Trophoblast cell (in vitro differentiated cells and primary cell): ENCODE measurements around the gene MROH8.

ENCODE experiments used
- DNase-seq, 2 donors: peaks; one replicate each; pipeline ENCODE4 v3.0.0-alpha.2; 2016
- H2AFZ ChIP-seq: 2 replicates; pipeline ENCODE4 v1.6.1; 2013; ENCODE audit warnings: low read length, moderate library complexity, mild to moderate bottlenecking; ENCODE audit not compliant: insufficient read depth, poor library complexity
- H2AK5ac ChIP-seq: 2 replicates; pipeline ENCODE4 v1.6.1; 2013; ENCODE audit warnings: mild to moderate bottlenecking, low read length
- H2BK120ac ChIP-seq: 2 replicates; pipeline ENCODE4 v1.6.1; 2013; ENCODE audit warnings: low read length, mild to moderate bottlenecking, moderate library complexity; ENCODE audit not compliant: insufficient read depth, poor library complexity
- H2BK12ac ChIP-seq: 2 replicates; pipeline ENCODE4 v1.6.1; 2013; ENCODE audit warnings: mild to moderate bottlenecking, low read length, moderate library complexity
- H2BK5ac ChIP-seq: 2 replicates; pipeline ENCODE4 v1.6.1; 2013; ENCODE audit warnings: low read length, low read depth, moderate library complexity, mild to moderate bottlenecking; ENCODE audit not compliant: poor library complexity
- H3K14ac ChIP-seq: 2 replicates; pipeline ENCODE4 v1.6.1; 2013; ENCODE audit warnings: mild to moderate bottlenecking, low read length
- H3K18ac ChIP-seq: 2 replicates; pipeline ENCODE4 v1.6.1; 2013; ENCODE audit warnings: mild to moderate bottlenecking, low read length
- H3K23ac ChIP-seq: 2 replicates; pipeline ENCODE4 v1.6.1; 2013; ENCODE audit warnings: low read length
- H3K27ac ChIP-seq: 2 replicates; pipeline ENCODE4 v1.5.1; 2013; ENCODE audit warnings: low read depth, mild to moderate bottlenecking, inconsistent platforms, low read length, moderate library complexity
- H3K27me3 ChIP-seq: 2 replicates; pipeline ENCODE4 v1.6.1; 2013; ENCODE audit warnings: inconsistent platforms, mild to moderate bottlenecking, low read length, moderate library complexity; ENCODE audit not compliant: insufficient read depth
- H3K36me3 ChIP-seq, 2 experiments: 1 replicate in 1 of 2; 2 replicates in 1 of 2; pipeline ENCODE4 v1.6.1; 2013; ENCODE audit warnings: low read length in 2 of 2, mild to moderate bottlenecking in 2 of 2, moderate library complexity in 1 of 2; ENCODE audit not compliant: insufficient read depth in 2 of 2, control insufficient read depth in 1 of 2
- H3K4ac ChIP-seq: 2 replicates; pipeline ENCODE4 v1.6.1; 2013; ENCODE audit warnings: low read depth, mild to moderate bottlenecking, low read length, moderate library complexity
- H3K4me1 ChIP-seq, 2 experiments: 1 replicate in 1 of 2; 2 replicates in 1 of 2; pipeline ENCODE4 v1.6.1; 2013; ENCODE audit warnings: low read length in 2 of 2, mild to moderate bottlenecking in 2 of 2, moderate library complexity in 1 of 2; ENCODE audit not compliant: insufficient read depth in 2 of 2, control insufficient read depth in 1 of 2
- H3K4me2 ChIP-seq: 2 replicates; pipeline ENCODE4 v1.6.1; 2013; ENCODE audit warnings: inconsistent platforms, mild to moderate bottlenecking, low read length, moderate library complexity
- H3K4me3 ChIP-seq: 2 replicates; pipeline ENCODE4 v1.5.1; 2013; ENCODE audit warnings: mild to moderate bottlenecking, low read depth, low read length, inconsistent platforms
- H3K79me1 ChIP-seq: one replicate; pipeline ENCODE4 v1.6.1; 2013; ENCODE audit warnings: low read length
- H3K79me2 ChIP-seq: 2 replicates; pipeline ENCODE4 v1.6.1; 2013; ENCODE audit warnings: low read length, mild to moderate bottlenecking; ENCODE audit not compliant: control insufficient read depth, insufficient read depth, poor library complexity
- H3K9ac ChIP-seq: 2 replicates; pipeline ENCODE4 v1.6.1; 2013; ENCODE audit warnings: mild to moderate bottlenecking, low read length
- H3K9me3 ChIP-seq: 2 replicates; pipeline ENCODE4 v1.6.1; 2013; ENCODE audit warnings: low read depth, mild to moderate bottlenecking, control low read depth, inconsistent platforms, low read length; ENCODE audit not compliant: insufficient read depth
- H4K12ac ChIP-seq: 2 replicates; pipeline ENCODE4 v1.6.1; 2013; ENCODE audit warnings: low read depth, mild to moderate bottlenecking, low read length, moderate library complexity
- H4K8ac ChIP-seq: 2 replicates; pipeline ENCODE4 v1.6.1; 2013; ENCODE audit warnings: low read depth, mild to moderate bottlenecking, low read length, moderate library complexity
- H4K91ac ChIP-seq: one replicate; pipeline ENCODE4 v1.6.1; 2013; ENCODE audit warnings: low read depth, mild to moderate bottlenecking, low read length, moderate library complexity
- WGBS: extraction: QIAGEN DNeasy Blood & Tissue Kit; methylation state at CpG from one replicate; pipeline ENCODE4 v1.1.7; 2013; ENCODE audit warnings: missing lambda C conversion rate; ENCODE audit not compliant: insufficient read length, insufficient coverage; ENCODE audit errors: extremely low coverage; 5-methylcytosine and 5-hydroxymethylcytosine counted together

The MROH8 gene

DNA sequence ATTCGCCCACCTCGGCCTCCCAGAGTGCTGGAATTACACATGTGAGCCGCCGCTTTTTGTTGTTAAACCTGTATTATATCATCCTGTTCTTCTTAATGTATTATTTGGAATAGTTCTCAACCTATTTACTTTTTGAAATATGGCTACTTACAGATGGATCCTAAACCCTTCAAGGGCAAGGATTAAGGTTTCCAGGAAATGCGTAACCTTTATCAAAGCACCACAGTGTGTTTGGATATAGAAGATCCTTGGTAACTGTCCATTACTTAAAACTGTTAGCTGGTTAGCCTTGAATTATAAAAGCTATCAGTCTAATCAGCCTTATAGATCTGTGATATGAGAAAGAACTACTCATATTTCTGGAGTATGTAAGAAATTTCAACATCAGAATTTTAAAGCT lies 12.5 kb downstream of the MROH8 start:
- no peak overlapping the region for H2BK12ac ChIP-seq
- no peak overlapping the region for H3K4me2 ChIP-seq
- no peak overlapping the region for H3K18ac ChIP-seq
- no peak for DNase-seq
- H3K4ac ChIP-seq, result no peak overlapping the region
- H3K79me1 ChIP-seq, result no peaks in the 10 kb centered on the region
- H2AFZ ChIP-seq, result no peak overlapping the region
- H4K12ac ChIP-seq, result no peak overlapping the region
- H2AK5ac ChIP-seq, result no peak overlapping the region
- H3K9me3 ChIP-seq, result no peaks in the 10 kb centered on the region
- no peaks in the 10 kb centered on the region for H3K27me3 ChIP-seq
- no peak overlapping the region for H3K27ac ChIP-seq
- WGBS, result no CpG with 5 or more reads among the region's 5 CpGs
- no peak overlapping the region for H4K91ac ChIP-seq
- no peak overlapping the region for H2BK120ac ChIP-seq
- no peaks in the 10 kb centered on the region for H3K79me2 ChIP-seq
- no peak overlapping the region for H3K4me3 ChIP-seq
- H3K4me1 ChIP-seq, result peaks cover 0 to 1% of the 10 kb centered on the region in 2 experiments
- H4K8ac ChIP-seq, result no peak overlapping the region
- H2BK5ac ChIP-seq, result no peak overlapping the region
- H3K23ac ChIP-seq, result no peak overlapping the region
- no peaks in the 10 kb centered on the region for H3K36me3 ChIP-seq
- H3K14ac ChIP-seq, result no peak overlapping the region
- H3K9ac ChIP-seq, result no peak overlapping the region

DNA sequence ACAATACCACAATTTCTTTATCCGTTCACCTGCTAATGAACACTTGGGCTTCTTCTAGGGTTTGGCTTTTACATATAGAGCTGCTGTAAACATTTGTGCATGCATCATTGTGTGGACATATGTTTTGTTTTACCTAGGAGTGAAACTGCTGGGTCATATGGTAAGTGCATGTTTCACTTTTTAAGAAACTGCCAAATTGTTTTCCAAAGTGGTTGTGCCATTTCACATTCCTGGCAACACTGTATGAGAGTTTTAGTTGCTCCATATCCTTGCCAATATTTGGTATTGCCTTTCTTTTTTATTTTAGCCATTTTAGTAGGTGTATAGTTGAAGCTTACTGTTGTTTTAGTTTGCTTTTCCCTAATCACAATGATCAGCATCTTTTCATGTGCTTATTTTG lies 14.3 kb downstream of the MROH8 start:
- no CpG with 5 or more reads among the region's 1 CpG for WGBS
- DNase-seq, result no peak
- H3K27me3 ChIP-seq, result no peaks in the 10 kb centered on the region
- H3K4me1 ChIP-seq, result no peaks in the 10 kb centered on the region
- no peaks in the 10 kb centered on the region for H3K79me1 ChIP-seq
- no peak overlapping the region for H3K4me3 ChIP-seq
- H3K79me2 ChIP-seq, result no peaks in the 10 kb centered on the region
- H3K23ac ChIP-seq, result no peak overlapping the region
- H4K91ac ChIP-seq, result no peak overlapping the region
- H3K4me2 ChIP-seq, result no peak overlapping the region
- H3K9ac ChIP-seq, result no peak overlapping the region
- H2BK12ac ChIP-seq, result no peak overlapping the region
- no peak overlapping the region for H3K18ac ChIP-seq
- no peak overlapping the region for H2AFZ ChIP-seq
- no peaks in the 10 kb centered on the region for H3K9me3 ChIP-seq
- H3K27ac ChIP-seq, result no peak overlapping the region
- no peak overlapping the region for H4K8ac ChIP-seq
- no peak overlapping the region for H2BK5ac ChIP-seq
- no peaks in the 10 kb centered on the region for H3K36me3 ChIP-seq
- no peak overlapping the region for H2AK5ac ChIP-seq
- H2BK120ac ChIP-seq, result no peak overlapping the region
- no peak overlapping the region for H4K12ac ChIP-seq
- no peak overlapping the region for H3K4ac ChIP-seq
- no peak overlapping the region for H3K14ac ChIP-seq

DNA sequence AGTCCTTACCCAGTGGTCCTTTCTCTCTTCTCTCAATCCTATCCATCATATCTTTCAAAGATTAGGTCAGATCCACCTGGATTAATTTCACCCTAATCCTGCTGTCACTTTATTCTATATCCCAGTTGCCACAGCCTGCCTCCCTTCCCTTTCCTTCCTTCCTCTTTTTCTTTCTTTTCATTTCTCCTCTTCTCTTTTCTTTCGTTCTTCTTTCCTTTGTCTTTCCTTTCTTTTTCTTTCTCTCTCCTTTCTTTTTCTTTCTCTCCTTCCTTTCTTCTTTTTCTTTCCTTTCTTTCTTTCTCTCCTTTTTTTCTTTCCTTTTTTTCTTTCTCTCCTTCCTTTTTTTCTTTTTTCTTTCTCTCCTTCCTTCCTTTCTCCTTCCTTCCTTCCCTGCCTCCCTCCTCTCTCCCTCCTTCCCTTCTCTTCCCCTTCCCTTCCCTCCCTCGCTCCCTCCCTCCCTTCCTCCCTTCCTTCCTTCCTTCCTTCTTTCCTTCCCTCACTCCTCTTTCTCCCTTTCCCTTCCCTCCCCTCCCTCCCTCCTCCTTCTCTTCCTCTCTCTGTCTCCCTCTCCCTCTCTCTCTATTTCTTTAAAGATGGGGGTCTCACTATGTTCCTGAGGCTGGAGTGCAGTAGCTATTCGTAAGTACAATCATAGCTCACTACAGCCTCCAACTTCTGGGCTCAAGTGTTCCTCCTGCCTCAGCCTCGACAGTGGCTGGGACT lies 15.4 kb downstream of the MROH8 start:
- H2BK12ac ChIP-seq, result no peak overlapping the region
- no peak overlapping the region for H4K91ac ChIP-seq
- no peaks in the 10 kb centered on the region for H3K9me3 ChIP-seq
- no peaks in the 10 kb centered on the region for H3K36me3 ChIP-seq
- no peak overlapping the region for H4K12ac ChIP-seq
- H3K4me2 ChIP-seq, result no peak overlapping the region
- no peaks in the 10 kb centered on the region for H3K79me1 ChIP-seq
- no peaks in the 10 kb centered on the region for H3K79me2 ChIP-seq
- no peak for DNase-seq
- H4K8ac ChIP-seq, result no peak overlapping the region
- H3K4ac ChIP-seq, result no peak overlapping the region
- no peak overlapping the region for H2BK120ac ChIP-seq
- no peak overlapping the region for H3K23ac ChIP-seq
- H3K27me3 ChIP-seq, result no peaks in the 10 kb centered on the region
- no peak overlapping the region for H2AK5ac ChIP-seq
- no peak overlapping the region for H2AFZ ChIP-seq
- H3K9ac ChIP-seq, result no peak overlapping the region
- H2BK5ac ChIP-seq, result no peak overlapping the region
- no CpG with 5 or more reads among the region's 4 CpGs for WGBS
- no peak overlapping the region for H3K4me3 ChIP-seq
- no peak overlapping the region for H3K14ac ChIP-seq
- H3K27ac ChIP-seq, result no peak overlapping the region
- H3K4me1 ChIP-seq, result no peaks in the 10 kb centered on the region
- no peak overlapping the region for H3K18ac ChIP-seq

DNA sequence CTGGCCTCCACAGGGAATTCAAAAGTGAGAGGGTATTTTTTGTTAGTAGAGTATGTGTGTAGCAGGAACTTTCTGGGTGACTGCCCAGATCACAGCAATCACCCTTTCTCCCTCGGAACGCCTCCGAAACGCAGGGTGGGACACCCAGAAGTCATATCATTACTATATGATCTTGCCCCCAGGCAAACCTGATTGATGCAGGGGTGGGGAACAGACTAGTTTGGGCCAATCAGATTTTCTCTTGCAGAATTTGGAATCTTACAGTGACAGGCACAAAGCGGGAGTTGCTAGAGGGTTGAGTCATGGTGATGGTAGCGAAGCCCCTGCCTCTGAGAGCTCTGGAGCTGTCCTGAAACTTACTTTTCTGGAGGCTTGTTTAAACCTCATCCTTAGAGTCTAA lies 16.7 kb downstream of the MROH8 start:
- no peak overlapping the region for H4K12ac ChIP-seq
- no peak overlapping the region for H2BK120ac ChIP-seq
- H3K4me3 ChIP-seq, result no peak overlapping the region
- no peak overlapping the region for H4K91ac ChIP-seq
- no peak overlapping the region for H3K9ac ChIP-seq
- no peak overlapping the region for H2BK5ac ChIP-seq
- no peak overlapping the region for H3K23ac ChIP-seq
- H3K4ac ChIP-seq, result no peak overlapping the region
- no peaks in the 10 kb centered on the region for H3K9me3 ChIP-seq
- H2AFZ ChIP-seq, result no peak overlapping the region
- H2AK5ac ChIP-seq, result no peak overlapping the region
- no peak overlapping the region for H3K18ac ChIP-seq
- H3K14ac ChIP-seq, result no peak overlapping the region
- no peaks in the 10 kb centered on the region for H3K79me2 ChIP-seq
- WGBS, result no CpG with 5 or more reads among the region's 6 CpGs
- no peaks in the 10 kb centered on the region for H3K36me3 ChIP-seq
- H3K4me1 ChIP-seq, result no peaks in the 10 kb centered on the region
- H3K4me2 ChIP-seq, result no peak overlapping the region
- DNase-seq, result no peak
- H3K27ac ChIP-seq, result no peak overlapping the region
- no peaks in the 10 kb centered on the region for H3K27me3 ChIP-seq
- no peaks in the 10 kb centered on the region for H3K79me1 ChIP-seq
- no peak overlapping the region for H2BK12ac ChIP-seq
- no peak overlapping the region for H4K8ac ChIP-seq
